HG02884 (cell line): ENCODE results near the gene ASTN2.

Source experiments
- ATAC-seq: cut with Tn5 transposase; IDR thresholded peaks from one replicate; pipeline ENCODE4 v1.9.1; 2021; ENCODE audit warnings: mild to moderate bottlenecking, moderate library complexity; ENCODE audit not compliant: unreplicated experiment

ASTN2 gene

DNA sequence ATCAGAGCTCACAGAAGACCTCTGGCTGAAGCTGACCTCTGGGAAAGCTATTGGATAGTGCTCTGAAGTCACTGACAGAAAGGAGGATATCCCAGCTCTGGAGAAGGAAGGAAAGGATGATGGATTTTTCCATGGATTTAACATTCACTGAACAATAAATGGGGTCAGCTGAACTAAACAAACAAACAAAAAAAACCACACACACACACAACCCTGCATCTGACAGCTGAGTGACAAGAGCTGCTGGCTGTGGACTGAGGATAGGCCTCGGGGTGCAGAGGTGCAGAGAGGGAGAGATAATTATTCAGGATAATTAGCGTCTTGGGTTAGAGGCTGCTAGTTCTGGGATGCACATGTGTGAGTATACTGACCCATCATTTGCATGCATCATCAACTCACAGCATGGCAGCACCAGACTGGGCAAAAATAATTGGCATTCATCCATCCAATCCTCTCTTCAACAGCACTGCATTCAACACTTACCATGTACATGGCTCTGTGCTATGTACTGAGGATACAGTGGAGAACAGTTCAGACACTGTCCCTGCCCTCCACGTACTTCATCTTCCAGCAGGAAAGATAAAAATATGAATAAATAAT lies 859.2 kb downstream of the ASTN2 start:
- no peak for ATAC-seq

DNA sequence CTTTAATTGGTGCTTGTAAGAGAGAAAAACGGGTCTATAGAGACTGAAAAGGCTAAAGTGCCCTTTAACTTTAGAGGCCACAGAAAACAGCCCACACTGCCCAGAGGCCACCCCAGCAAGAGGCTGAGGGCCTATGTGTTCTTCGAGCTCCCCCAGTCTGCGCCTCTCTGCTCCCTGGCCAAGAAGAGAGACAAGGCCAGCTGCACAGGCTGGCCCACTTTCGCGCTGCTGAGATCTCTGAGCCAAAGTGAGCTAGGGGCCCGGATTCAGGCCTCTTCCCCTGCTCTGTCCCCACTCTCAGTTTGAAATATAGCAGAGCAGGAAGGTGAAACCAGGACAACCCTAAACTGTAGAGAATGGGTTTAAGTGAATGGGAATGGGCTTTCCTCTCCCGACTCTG lies 859.7 kb downstream of the ASTN2 start:
- ATAC-seq = no peak

DNA sequence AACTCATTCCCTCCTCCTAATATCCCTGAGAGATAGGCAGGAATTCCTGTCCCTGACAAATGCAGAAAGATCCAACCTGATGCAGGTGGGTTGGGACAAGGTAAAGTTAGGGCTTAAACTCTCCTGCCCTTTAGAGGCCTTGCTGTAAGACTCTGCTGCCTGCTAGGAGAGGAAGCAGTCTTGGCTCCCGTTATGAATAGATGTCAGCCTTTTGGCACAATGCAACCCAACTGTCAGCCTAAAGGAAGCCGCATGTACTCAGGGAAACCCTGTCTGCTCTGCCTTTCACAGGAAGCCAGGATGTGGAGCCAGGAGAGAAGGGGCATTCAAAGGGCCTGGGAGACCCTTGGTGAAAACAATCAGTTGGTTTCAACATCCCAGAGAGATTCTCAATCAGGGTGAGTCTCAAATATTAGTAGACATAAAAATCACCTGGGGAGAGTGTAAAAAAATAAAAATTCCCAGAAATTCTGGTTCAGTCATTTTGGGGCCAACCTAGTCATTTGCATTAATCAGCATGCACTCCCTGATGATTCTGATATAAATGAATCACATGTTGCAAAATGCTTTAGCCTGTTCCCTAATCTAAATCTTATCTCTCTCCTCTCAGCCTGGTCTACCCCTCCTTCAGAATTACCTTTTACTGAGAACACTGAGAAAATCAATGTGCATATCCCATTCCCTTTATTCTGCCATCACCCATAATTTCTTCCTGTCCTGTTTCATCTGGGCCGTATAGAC lies 864.0 kb downstream of the ASTN2 start:
- no peak for ATAC-seq

DNA sequence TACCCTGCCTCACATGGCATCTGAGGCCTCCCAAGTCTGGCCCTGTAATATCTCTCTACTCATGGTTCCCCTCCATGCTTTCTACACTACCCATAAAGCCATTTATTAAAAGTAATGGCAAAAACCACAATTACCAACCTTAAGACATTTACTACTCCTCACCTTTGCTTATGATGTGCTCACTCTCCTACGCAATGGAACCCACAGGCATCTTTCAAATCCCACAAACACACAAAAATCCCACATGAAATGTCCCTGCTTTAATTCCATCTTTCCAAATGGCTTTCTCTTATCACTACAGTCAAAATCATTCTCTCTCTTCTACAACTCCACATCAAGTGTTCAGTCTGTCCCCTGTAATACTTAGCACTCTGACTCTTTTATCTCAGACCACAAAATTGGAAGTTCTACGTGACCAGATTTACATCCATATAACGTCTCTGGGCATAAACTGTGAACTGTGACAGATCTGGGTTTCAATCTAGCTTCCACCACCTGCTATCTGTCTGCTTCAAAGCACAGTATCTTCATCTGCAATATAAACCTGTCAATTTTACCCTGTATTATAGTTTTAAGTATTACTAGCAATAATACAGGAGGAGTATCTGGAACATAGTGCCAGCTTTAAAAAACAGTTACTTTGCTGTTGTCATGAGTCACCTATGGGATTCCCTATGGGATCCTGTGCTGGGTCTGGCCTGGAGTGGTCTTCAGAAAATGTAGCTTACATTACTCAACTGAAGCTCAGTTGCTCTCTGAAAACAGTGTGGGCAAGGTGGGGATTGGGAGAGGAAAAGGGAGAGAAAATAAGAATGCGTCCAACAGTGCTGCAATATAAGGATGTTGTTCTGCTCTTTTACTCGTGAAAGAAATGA lies 864.8 kb downstream of the ASTN2 start:
- no peak for ATAC-seq

DNA sequence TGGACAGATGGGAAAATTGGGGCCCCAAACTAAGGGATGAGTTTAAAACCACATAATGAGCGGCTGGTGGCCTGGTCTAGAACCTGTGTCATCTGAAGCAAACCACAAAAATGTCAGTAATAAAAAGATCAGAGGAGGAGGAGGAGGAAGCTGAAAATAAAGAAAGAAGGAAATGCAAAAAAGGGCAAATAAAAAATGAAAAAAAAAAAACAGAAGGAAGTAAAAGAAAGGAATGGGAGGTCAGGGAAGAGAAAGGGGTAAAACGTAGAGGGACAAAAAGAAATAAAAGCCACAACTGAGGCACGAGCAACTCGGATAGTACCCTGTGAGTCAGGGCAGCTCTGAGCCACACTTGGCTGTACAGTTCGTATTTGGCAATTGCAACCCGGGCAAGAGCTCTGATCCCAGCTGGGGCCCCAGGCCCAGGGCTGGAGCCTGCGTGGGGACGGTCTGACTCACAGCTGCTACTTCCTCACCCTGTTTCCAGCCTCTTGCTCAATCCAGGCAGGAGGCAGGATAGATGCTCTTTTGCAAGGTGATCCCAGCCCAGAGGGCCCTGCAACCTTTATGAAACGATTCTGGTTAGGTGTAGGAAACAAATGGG lies 865.7 kb downstream of the ASTN2 start:
- ATAC-seq = no peak

DNA sequence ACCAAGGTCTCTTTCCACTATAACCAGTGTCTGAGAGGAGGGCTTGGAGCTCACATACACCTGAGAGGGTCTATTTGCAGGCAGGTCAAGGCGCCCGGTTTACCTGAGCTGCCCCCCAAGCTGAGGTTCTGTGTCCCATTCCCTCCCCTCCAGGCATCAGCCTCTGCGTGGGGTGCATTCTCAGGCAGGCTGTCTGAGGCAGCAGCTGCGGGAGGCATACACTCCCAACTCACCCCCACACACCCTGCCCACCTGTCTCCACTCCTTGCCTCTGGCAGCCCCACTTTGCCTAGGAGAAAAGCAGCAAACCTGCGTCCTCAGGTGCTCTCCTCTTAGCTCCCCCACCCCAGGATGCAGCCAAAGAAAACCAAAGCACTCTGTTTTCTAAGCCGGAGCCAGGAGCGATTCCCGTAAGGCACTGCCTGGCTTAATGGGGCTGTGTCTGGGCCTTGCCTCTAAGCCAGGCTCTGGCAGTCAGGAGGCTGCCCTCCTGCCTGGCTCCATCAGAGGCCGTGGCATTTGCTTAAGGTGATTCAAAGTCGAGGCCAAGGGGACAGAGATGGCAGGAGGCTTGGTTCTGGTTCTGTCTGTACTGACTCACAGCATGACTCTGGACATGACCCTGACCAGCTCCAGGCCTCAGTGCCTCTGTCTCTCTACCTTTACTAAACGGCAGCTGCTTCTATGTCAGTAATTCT lies 867.0 kb downstream of the ASTN2 start:
- ATAC-seq = no peak

DNA sequence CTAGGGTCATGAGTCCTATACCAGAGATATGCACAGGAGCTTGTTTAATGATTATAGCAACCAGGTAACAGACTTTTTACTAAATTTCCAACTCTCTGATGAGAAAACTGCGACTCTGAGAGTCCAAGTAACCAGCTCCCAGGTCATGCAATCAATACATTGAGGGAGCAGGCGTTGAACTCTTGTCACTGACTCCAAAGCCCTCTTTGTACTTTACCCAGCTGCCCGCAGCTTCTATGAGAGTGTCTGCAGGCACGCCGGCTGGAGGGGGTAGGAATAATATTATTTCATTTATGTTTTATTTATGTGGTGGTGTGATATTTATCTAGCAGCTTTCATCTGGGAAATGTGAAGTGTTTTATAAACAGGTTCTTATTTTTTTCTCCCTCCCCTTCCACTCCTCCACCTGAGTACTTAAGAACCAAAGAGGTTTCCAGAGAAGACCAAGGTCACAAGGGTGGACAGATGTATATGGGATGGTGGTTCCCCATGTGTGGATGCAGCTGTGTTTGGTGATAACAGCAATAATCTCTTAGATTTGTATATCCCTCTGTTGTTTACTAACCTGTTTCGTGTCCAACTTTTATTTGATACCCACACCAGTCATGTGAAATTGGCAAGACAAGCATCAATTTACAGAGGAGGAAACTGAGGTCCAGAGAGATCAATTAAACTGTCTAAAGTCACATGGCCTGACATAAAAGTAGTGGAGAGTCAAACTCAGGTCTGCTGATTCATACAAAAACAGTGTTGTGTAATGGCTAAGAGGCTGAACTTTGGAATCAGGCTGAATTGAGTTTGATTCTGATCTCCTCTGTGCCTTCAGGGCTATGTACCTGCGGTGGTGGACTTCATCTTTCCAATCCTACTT lies 867.9 kb downstream of the ASTN2 start:
- ATAC-seq = no peak

DNA sequence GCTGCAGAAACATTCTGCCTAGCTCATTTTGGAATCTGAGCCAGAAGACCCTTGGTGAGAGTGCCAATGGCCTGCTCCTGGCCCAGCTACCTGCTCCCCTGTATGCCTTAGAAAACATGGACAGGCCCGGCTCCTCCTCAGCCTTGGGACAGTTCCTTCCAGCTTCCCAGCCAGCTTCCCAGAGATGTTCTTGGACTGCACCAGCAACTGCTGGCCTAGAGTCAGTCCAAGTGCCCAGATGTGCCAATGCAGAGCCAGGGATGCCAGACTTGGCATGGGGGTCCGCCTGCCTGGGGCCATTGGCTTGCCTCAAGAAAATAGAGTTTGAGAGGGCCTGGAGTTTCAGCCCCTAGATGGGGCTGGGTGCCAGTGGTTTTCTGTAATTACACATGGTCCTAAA lies 870.0 kb downstream of the ASTN2 start:
- no peak for ATAC-seq

DNA sequence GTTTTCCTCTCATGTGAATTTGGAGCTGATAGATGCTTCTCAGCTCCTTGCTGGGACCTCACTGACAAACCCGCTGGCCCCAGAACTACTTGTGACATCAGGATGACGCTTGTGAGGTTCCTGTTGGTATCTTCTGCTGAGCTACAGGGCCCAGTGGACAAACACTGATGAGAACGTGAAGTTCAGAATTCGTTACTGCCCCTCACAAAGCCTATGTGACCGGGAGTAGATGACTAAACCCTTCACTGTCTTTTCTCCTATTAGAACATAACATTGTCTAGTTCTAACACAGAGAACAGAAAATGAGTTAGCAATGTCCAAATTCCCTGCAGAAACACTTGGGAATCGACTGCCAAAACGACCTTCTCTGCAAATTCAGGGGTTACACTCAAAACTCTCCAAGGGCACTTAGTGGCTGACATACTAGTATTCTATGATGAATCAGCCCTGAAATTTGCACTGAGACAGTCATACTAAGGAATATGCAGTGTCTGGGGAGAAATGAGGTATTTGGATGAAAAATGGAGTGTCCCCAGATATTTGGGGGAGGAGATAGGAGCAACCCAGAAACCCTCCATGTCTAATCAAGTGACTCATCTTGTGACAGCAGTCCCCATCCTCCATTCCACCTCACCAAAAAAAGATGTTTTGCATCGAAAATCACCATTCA lies 871.0 kb downstream of the ASTN2 start:
- no peak for ATAC-seq

DNA sequence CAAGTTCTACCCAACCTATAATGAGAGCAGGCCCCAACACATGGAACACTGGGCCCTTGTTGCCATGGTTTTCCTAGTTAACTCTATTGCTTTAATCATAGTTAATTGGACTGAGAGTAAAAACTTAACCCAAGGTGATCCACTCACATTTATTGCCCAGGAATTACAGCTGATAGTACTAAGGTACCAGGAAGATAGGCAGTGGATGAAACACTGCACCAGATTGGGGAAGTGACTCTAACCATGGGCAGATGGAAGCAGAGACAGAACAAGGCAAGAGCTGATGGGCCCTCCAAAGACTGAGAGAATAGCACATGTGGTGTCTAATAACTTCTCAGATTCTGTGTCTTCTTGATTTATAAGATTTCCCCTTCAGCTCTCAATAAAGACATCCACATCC lies 873.5 kb downstream of the ASTN2 start:
- no peak for ATAC-seq

DNA sequence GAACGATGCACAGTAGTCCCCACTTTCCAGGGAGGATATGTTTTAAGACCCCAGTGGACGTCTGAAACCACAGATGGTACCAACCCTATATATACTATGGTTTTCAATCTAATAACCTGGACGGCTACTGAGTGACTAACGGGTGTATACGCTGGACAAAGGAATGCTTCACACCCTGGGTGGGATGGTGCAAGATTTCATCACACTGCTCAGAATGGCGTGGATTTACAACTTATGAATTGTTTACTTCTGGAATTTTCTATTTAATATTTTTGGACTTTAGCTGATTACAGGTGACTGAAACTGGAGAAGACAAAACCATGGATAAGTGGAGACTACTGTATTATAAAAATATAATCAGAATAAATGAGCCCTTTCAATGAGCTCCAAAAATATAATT lies 875.3 kb downstream of the ASTN2 start:
- no peak for ATAC-seq

DNA sequence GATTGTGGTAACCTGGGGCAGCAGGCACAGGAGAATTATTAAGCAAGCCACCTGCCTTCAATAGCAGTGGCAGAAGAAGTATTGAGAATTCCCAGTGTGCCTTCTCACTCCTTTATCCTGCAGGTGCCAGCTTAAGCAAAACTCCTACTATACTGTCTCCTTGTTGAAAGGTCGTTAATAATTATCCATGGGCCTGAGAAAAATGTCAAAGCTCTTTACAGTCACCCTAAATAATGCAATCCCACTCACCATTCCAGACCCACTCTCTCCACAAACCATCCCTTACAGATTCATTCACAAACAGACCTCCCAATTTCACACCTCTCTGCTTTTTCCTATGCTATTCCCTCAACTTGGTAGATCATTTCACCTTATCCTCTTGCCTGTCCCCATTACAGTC lies 889.2 kb downstream of the ASTN2 start:
- ATAC-seq = no peak

DNA sequence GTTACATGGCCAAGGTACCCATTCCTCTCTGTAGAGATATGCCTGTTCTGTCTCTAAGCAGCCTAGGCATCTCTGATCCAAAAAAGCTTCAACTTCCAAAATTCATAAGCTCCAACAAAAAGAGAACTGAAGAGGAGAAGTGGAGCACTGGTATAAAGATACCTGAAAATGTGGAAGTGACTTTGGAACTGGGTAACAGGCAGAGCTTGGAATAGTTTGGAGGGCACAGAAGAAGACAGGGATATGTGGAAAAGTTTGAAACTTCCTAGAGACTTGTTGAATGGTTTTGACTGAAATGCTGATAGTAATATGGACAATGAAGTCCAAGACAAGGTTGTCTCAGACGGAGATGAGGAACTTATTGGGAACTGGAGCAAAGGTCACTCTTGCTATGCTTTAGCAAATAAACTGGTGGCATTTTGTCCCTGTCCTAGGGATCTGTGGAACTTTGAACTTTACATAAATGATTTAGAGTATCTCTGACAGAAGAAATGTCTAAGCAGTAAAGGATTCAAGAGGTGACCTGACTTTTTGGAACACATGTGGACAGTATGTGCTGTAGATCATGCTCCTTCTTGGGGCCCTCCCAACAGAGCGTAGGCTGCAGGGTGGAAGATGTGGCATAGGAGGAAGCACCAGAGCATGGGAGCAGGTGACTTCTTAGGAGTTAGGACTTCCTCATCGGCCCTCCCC lies 889.9 kb downstream of the ASTN2 start:
- ATAC-seq = no peak

DNA sequence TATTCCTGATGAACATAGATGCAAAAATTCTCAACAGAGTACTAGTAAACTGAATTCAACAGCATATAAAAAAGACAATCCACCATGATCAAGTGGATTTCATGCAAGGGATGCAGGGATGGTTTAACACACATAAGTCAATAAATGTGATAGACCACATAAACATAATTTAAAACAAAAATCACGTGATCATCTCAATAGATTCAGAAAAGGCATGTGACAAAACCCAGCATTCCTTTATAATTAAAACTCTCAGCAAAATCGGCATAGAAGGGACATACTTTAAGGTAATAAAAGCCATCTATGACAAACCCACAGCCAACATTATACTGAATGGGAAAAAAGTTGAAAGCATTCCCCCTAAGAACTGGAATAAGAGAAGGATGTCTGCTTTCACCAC lies 894.6 kb downstream of the ASTN2 start:
- no peak for ATAC-seq

DNA sequence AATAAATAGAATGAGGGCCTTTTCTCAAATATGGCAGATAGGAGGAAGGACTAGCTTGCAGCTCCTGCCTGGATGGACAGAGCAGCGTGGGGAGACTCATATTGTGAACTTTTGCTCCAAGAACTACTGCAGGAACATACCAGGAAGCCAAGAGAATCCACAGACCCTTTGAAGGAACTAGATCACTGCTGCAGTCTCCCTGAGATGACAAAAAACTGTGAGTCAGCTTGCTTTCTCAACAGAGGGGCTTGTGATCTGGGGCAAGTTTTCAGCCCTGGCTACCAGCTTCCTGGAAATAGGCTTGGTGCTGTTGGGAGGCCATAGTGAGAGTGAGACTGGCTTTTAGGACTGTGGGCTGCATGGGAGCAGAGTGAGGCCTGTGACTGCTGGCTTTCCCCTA lies 898.4 kb downstream of the ASTN2 start:
- ATAC-seq = no peak

DNA sequence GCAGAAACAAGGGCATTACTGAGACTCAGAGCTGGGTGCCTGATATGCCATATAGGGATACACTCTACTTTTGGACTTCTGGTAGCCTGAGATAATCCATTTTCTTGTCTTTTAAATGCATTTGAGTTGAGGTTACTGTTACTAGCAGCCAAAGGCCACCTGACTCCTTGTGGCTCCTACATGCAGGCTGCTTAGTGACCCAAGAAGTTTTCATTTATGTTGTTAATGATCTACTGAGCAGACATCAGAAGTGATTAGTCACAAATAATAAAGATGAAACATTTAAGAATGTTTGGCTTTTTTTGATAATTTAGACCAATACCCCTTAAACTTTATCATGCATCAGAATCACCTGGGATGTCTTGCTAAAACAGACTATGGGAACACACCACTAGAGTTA lies 899.3 kb downstream of the ASTN2 start:
- no peak for ATAC-seq

DNA sequence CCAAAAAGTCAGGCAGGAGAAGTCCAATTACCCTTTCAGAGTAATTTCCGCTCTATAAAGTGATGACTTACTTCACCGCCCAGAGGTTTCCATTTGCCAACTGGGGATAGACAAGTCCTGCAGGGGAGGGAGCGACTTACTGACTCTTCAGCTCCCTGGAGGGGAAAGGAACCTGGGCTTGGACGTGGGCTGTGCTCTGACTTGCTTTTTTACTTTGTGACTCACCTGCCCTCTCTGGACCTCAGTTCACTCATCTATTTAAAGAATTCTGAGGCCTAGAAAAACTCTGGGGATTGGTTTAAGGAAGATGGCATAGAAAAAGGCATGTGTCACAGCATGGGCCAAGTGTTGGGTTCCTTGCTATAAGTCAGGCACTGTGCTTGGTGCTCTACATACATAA lies 908.2 kb downstream of the ASTN2 start:
- ATAC-seq = no peak

DNA sequence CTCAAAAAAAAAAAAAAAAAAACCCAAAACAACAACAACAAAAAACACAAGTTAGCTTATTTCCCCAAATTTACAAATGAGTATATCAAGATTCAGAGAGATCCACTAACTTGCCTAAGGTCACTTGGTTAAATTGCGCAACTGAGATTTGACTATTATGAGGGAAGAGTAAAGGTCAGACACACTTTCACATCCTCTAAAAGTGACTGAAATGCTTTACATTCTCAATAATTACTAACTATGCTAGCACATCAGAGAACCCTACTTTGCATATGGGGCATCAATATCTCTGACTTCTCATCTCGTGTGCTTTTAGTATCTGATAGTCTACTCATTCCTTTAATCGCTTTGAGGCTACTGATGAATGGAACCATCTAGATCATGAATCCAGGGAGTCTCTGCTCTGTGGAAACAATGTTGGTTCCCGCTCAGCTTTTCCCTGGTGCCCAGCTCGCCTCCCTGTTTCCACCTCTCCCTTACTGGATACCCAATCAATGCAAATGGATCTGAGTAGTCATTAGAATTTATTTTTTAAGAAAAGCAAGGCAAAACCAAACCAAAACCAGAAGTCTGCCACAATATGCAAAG lies 909.9 kb downstream of the ASTN2 start:
- ATAC-seq = peak; percentile 97
